Glomerular visceral epithelial cell (primary cell): ENCODE data around the gene PPT2.
"Not testable (repeated sequence)": the region's sequence is repeated elsewhere in the genome, so short reads cannot be mapped to it uniquely, and the experiment has no call there.

Source experiments
- DNase-seq: peaks from one replicate; pipeline ENCODE4 v3.0.0-alpha.2; 2016; ENCODE audit errors: extremely low spot score

PPT2 gene

GRCh38 chr6:32127409-32127716 is 26.6 kb upstream of the PPT2 start:
- DNase-seq, result no peak

GRCh38 chr6:32127717-32128592 is 26.0 kb upstream of the PPT2 start, which contains the start of gene ATF6B:
ATF6B (minus strand) TSS chr6:32128246; CDS start chr6:32128207, 39 bp downstream.
- DNase-seq, result peak; percentile 100

DNA sequence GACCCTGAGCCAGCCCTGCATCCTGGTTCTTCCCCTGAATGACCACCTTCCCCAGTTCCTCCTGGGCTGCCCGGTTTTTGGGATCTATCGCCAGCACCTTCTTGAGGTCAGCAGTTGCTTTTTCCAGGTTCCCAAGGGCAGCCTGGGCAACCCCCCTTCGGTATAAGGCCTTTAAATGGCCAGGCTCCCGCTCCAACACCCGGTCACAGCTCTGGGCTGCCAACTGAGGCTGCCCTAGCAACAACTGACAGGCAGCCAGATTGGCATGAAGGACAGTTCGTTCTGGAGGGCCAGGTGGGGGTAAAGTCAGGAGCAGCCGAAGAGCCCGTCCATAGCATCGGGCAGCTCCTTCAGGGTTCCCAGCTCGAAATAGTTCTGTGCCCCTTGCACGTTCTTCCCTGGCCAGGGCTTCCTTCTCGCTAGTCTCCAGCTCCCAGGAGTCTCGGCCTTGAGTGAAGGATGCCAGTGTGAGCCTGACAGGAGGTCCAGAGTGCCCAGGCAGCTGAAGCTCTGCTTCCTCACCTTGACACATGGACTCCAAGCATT is 25.1 kb upstream of the PPT2 start:
- DNase-seq, result no peak

DNA sequence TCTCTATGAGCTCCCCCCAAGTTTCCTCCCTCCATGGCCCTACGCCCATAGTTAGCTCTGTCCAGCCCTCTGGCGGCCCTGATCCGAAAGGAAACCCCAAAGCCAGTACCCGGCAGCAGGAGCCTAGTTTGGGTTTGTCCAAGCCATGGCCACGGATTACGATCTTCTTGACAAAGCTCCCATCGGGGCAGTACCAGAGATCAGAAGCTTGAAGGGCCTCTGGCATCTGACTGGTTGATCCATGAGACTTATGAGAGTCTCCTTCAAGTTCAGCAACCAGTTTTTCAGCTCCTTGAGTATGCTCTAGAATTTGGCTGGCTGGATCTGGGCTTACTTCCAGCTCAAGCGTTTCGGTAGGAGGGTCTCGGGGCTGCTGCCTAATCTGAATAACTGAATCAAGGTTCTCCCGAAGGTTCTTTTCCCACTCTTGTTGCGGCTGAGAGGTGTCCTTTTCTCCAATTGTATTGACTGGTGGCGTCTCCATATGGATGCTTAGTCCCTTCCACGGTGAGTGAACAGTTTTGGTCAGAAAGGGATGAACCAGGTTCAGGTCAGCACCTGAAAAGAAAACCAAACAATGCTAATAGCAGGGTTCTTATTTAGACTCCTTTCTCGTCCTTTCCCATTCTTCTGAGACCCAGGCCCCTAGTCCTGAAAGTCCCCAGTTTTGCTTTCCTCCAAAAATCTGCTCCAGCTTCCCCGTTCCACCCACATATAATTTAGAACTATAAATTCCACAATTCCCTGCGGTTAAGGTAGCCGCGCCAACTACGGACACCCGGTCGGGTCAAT is 24.4 kb upstream of the PPT2 start:
- DNase-seq, result no peak

DNA sequence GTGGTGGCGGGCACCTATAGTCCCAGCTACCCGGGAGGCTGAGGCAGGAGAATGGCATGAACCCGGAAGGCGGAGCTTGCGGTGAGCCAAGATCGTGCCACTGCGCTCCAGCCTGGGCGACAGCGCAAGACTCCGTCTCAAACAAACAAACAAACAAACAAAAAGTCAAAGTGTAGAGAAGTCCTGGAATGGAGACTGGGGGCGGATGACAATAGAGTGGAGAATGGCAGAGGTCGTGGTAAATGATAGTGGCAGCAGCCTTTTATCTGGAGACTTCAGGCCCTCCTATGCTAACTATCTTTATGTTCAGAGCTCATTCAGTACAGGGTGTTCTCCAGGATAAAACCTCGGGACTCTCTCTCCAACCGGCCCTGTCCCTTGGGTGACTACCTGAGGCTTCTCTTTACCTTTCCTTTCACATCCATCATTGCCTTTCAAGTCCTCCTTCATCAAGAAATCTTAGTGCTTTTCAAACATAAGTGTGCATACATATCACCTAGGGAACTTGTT is 22.4 kb upstream of the PPT2 start:
- DNase-seq, result no peak

DNA sequence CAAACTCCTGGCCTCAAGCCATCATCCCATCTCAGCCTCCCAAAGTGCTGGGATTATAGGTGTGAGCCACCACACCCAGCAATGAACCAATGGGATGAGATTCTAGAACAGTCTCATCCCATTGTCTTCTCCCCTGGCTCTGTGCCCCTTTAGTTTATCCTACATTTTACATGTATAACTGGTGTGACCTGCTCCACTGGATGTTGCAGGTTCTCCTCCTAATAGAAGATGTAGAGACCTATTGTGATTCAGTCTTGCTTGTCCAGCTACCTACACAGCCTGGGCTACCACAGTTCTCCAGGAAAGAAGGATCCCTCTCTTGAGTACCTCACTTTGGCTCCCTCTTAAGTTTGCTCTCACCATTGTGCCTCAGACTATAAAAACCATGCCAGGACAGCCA is 21.8 kb upstream of the PPT2 start:
- DNase-seq, result no peak

DNA sequence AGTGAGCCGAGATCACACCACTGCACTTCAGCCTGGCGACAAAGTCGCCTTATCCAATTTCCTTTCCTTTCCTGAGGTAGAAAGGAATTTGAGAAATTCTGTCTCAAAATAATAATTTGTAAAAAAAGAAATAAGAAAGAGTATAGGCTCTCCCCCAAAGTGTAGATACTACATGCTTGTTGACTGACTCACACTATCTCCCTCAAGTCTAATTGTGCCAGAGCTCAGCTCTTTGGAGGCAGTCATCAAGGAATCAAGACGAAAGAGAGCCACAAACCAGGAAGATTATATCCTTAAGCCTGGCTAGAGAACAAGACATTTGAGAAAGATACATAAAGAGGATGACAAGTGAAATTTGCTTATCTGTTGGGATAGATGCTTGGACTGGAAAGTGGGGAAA is 20.2 kb upstream of the PPT2 start:
- no peak for DNase-seq

DNA sequence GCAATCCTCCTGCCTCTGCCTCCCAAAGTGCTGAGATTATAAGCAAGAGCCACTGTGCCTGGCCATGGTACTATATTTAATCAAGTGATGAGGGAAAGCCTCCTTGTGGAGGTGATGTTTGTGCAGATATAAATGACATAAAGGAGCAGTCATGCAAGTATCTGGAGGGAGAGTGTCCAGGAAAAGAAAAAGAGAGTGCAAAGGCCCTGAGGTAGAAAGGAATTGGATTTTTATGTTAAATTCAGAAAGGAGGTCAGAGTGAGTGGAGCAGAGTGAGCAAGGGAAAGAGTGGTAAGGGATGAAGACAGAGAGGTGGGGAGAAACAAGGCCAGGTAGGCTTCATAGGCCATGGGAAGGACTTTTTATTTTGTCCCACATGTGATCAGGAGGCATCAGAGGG is 16.5 kb upstream of the PPT2 start:
- DNase-seq, result no peak

GRCh38 chr6:32139590-32139989 is 14.4 kb upstream of the PPT2 start:
- DNase-seq, result no peak

DNA sequence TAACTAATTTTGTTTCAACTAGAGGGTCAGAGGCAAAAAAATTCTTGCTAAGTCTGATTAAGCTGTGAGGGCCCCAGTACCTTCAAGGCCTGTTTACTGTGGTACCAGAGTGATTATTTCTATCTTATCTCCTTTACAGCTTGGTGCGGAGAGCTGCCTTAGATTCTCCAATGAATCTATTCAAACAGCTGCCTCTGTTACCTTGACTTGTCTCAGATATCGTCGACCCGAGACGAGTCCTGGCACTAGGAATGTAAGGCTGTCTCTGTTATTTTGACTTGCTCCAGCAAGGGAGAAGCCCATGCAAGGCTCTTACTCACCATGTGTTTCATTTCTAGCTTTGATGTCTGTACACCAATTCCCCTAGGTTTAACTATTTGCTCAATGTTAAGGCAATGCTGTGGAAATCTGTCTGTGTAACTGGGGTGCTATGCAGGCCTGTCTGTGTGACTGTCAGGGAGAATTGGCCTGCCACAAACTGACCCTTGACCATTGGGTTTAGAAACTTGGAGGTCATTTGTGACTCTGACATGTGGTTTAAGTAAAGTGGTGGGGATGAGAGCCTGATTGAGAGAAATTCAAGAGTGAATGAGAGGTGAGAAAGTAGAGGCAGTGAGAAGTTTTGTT is 13.4 kb upstream of the PPT2 start:
- DNase-seq, result no peak

GRCh38 chr6:32144238-32144637 is 9.7 kb upstream of the PPT2 start:
- DNase-seq, result not testable (repeated sequence)

- DNase-seq, result no peak
These were observed 7.7 kb upstream of the PPT2 start for GRCh38 chr6:32146287-32146686.

- DNase-seq, result no peak
These were observed 7.3 kb upstream of the PPT2 start for GRCh38 chr6:32146687-32147086.

DNA sequence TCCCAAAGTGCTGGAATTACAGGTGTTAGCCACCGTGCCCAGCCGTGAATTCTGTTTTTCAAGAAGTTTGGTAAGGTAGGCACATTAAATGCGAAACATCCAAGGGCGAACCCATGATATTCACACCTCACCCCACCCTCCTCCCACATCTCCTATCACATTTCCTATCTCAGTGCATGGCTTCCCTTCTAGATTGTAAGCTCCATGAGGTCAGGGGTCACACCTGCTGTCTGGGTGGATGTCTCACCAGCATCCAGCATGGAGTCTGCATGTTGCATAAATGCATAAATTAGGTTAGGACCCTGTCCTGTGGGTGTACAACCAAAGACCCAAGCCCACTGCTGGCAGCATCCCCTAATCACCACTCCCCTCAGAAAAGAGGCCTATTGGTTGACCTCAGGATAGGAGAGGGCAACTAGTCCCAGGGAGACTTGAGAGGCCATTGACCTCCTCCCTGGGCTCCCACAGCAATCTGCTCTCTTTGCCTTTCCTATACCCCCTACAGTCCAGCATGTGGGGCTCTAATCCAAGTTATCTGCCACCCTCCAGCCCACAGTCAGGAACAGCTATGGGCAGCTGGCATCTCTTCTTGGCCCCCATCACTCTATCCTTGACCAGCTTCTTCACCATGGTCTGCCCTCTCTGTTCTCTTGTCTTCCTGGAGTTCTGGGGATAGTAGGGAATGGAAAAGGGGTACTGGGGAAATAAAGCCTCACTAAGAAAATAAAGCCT is 6.4 kb upstream of the PPT2 start:
- DNase-seq, result no peak

- DNase-seq, result no peak
These were observed 5.5 kb upstream of the PPT2 start for GRCh38 chr6:32148289-32149091.

DNA sequence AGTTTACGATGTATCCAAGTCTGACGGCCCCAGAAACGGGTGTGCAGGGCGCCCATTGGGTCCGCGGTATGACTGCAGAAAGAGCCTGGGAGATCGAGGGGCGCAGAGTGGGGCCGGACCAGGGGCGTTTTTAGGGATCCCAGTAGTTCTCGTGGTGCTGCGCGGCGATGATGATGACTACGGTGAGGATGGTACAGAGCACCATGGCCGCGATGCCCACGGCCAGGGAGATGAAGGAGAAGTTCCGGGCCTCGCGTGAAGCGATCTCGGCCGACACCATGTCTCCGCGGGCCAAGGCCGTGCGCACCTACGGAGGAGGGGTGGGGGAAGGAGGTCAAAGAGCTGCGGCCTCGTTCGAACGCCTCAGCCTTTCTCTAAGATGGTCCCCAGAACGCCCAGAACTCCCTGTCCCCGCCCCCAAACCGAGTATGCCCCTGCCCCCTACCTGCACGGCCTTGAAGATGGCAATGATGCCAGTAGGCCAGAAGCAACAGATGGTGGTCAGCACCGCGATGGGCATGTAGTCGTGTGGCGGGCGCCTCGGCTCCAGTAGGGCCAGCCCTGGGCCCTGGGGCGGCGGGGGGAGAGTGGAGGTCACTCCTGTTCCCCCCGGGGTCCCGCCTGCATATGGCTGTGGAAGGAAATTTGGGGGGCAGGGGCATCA is 4.7 kb upstream of the PPT2 start:
- DNase-seq, result no peak

- no peak for DNase-seq
These were observed 3.7 kb upstream of the PPT2 start for GRCh38 chr6:32149932-32150870.

- no peak for DNase-seq
These were observed 2.6 kb upstream of the PPT2 start for GRCh38 chr6:32151181-32151862.
